Nucleus accumbens (tissue), 56 donors: ENCODE data around the gene LCP1.
A peak's percentile ranks its signal among the peaks of the same experiment; 100 is the strongest.
"Not testable (repeated sequence)": the region's sequence is repeated elsewhere in the genome, so short reads cannot be mapped to it uniquely, and the experiment has no call there.

Experiments used
- DNase-seq, 56 donors: peaks; one replicate each; lab custom pipeline; 2025; lab: John Stamatoyannopoulos, UW

Gene LCP1

DNA sequence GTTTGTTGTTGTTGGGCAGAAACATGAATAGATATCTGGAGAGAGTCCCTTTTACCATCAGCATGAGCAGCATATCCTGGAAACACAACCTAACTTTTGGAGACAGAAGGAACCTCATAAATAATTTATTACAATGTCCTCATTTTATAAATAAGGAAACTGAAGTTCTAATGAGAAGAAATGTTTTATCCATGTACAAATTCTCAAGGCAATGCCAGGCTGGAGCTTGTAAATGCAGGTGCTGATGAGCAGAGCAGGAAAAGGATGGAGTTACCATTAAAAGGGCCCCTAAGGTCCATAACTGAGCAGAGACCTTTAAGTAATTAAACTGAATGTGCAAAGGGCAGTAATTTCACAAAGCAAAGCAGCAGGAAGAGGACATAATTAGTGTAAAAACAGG, 17.3 kb downstream of the LCP1 start:
- DNase-seq = no peak

DNA sequence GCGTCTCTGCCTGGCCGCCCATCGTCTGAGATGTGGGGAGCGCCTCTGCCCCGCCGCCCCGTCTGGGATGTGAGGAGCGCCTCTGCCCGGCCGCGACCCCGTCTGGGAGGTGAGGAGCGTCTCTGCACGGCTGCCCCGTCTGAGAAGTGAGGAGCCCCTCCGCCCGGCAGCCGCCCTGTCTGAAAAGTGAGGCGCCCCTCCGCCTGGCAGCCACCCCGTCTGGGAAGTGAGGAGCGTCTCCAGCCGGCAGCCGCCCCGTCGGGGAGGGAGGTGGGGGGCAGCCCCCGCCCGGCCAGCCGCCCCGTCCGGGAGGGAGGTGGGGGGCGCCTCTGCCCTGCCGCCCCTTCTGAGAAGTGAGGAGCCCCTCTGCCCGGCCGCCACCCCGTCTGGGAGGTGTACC, 19.2 kb downstream of the LCP1 start:
- DNase-seq = not testable (repeated sequence)

DNA sequence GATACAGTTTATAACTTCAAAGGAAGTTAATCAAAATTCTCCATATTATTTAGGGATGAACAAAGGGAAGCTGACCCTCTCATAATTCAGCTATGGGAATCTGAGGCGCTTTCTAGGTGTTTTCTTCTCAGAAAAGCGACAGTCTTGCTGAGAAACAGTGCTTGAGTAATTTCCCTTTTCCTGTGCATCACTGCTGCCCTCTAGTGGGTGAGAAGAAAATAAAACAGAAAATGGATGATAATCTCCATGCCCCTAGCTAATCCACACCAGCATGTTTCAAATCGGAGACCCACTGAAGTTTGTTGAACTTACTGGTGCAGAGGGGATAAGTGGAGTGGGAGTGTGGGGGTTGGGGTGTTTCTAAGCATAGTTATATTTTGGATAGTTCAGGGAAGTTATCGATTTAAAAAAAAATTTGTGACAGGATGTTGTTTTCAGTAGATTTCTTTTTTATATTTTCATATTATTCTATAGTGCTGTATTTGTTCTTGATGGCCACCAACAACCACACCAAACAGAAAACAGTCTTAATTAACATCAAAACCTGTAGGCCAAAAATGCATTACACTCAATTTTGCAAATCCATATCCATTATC, 21.4 kb downstream of the LCP1 start:
- peak in 1 of 56 donors; percentile 11 for DNase-seq

DNA sequence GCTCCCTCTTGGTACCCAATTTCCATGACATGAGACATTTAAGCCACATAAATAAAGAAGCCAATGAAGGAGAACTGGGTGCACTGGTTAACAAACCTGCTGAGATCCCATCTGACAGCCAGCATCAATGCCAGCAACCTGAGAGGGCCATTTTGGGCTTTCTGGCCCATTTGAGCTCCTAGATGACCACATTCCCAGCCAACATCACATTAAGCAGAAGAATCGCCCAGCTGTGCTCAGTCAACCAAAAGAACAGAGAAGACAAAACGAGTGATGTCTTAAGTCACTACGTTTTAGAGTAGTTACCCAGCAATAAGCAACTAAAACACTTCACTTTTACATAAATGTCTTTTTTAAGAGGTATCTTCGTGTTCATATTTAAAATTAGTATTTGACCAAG, 21.9 kb downstream of the LCP1 start:
- no peak for DNase-seq

DNA sequence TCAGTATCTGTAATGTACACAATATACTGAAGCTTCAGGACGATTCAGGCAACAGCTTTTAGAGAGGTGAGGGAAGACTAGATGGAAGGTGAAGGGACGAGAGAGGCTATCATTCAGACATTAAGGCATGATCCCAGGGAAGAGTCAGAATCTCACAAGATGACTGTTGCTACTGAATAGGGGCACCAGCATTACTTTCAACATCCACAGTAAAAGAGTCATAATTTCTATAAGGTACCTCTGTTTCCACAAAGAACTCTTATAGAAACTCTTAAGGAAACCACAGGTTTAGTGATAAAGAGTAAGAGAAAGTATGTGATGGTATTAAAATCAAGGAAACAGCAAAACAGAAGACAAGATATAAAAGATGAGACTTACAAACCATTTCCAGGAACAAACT, 23.0 kb downstream of the LCP1 start:
- no peak for DNase-seq

DNA sequence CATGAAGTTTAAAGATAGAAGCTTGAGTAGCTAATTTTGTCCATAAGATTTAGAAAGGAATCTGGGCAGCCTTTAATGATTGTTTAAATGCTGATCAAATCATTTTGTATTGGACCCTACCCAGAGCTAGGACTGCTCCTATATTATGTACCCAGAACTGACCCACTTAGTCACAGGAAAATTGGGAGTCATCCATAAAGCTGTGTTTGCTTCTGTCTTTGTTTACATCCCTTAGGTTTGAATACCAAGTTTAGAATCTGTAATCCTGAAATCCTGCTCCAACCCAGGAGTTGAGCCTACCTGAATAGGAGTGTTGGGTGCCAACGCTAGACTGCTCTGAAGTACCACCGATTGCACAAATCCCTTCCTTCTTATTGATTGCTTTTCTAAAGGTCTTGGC, 23.8 kb downstream of the LCP1 start:
- no peak for DNase-seq

DNA sequence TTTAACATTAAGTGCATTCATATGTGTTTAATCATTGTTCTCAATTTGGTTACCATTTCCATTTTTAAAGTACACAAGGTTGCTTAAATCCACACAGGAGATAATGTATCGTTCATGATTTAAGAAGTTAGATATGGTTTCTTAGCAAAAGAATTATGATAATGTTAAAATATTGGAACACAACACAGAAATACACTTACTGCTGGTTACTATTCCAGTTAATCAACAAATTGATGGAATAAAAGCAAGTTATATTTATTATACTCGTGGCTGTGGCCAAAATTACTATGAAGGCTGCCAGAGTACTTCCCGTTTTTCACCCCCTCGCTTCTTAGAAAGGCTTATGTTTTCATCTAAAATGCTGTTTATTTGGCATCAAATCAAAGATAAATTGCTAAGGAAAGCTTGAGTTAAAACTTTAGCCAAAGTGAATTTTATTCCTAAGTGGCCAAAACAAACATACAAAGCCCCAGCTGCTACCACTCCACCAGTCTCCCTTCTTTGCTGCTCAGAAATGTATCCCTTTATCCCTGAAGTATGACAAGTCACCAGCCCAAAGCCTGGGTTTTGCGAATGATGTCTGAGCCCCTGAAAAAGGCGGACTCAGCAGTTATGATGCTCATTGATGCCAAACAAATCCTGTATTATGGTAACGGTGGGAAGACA, 27.7 kb downstream of the LCP1 start:
- no peak for DNase-seq

DNA sequence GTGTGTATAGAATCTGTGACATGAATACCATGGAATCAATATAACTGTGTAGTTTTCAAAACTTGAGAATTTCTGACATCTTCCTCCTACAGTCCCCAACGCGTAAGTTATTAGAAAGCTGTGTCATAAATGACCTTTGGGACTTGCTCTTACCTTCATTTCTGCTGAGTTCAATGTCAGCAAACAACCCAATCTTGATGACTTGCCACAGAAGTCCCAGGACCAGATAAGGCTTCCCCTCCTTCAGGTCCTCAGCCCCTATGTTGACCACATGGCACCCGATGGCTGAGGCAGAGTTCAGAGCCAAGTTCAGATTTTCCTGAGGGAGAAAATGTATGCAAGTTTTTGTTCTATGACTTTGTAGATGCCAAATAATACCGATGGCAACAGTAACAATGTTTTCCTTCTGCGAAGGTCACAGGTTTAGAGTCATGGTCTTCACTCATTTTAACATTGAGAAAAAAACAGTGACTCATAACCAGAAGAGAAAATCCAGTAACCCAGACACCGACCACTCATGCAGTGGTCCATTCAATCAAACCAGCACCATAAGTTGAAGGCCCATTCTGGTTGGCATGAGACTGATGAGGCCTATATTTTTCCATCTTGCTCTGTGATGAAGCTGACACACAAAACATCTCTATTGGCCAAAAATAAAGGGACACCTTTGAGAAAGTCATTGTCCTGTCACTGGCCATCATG, 29.2 kb downstream of the LCP1 start:
- no peak for DNase-seq

DNA sequence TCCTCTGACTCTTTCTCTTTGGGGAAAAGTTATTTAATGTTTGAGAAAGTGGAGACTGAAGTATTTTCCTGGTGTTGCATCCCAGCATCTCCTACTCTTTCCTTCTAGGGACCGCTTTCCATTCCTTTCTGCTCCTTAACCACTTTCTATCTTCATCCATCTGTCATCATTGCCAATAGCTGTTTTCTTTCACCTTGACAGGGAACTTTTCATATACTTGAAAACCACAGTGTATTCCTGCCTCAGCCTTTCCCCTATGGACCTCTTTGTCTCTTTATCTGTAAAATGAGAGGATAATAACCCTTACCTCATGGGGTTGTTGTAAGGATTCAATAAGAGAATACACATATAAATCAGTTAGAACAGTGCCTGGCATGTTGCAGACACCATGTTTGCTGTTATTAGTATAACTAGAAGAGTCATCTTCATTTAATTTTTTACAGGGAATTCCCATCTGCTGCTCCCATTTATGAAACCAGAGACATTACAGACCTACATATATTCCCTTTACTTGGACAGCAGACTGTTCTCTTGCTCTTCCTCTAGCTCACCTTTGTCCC, 31.8 kb downstream of the LCP1 start:
- no peak for DNase-seq

DNA sequence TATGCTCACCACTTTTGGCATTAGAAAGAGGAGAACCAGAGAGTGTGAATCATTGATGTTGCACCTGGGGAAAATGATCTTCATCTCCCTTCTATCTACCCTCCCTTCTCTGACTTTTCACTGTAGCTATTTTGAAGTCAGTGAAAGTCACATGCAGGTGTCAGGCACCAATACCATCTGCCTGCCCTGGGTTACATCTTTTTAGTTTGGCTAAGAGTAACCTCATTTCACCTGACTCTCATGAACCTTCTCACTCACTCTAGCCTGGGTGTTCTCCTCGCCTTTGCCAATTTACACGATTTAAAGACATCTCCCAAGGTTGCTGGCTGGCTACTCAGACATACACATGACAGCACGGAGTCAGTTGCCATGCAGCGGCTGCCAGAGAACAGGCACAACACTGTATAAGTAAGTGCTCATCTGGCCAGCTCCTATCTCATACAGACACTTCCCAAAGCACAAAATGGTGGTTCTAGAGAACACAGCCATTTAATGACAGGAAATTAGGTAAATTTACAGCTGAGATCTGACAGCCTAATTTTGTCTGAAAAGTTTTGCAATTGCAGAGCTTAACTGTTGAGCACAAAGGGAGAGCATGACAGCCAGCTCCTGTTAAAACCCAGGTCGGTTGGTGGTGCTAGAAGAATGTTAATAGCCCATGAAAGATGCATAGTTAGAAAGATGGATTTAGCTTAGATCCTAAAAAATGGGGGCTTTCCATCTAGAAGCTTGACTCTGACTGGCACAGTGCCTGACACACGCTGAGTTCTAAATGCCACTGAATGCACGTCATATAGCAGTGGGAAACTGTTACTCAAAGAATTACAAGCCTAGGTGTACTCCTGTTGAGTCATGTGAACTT, 32.5 kb downstream of the LCP1 start:
- no peak for DNase-seq

DNA sequence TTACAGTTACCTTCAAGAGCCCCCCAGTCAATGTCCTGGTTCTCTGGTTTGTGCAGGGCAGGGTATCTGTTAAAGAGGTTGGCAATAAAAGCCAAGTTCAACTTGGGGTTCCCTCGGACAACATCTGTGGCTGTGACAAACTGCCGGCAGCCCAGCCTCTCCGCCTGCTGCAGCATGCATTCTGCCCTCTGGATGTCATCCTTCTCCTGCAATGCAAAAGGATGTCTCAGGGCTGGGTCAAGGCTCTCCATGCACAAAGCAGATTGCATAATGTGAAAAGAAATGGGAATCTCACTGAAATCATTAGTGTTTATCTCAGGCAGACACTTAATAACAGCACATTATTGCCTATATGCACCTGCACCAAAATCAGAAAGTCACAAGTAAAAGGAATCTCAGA, 35.1 kb downstream of the LCP1 start:
- DNase-seq = peak in 20 of 56 donors; percentile 4 to 51 (median 15)

DNA sequence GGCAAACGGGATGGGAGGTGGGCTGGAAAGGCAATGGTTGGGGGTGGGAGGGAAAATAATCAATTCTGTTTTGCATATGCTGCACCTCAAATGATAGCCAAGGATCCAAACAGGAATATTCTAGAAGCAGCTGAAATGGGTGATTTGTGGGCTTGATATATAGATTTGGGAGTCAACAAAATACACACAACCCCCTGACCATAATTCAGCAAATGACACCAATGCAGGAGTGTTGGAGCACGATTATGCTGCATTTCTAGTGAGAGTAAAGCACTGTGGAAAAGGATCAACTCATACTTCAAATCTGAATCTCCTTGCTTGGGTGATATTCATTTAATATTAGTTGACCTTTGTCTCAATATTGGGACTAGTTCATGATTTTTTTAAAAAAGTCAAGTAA, 36.0 kb downstream of the LCP1 start:
- DNase-seq = no peak

DNA sequence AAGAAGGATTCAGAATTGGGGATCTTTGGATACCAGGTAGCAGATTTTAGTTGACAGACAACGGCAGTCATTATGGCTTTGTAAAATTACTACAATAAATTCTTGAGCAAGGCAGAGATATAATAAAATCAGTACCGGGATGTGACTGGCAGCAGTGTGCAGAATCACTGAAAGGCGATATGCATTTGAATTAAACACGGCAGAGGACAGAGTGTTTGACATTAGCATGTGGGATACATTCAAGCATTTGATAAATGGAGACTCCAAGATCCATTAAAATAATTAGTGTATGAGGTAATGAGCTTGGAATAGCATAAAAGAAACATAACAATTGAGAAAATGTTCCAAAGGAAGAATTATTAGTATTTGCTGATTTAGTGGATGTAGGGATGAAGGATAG, 36.8 kb downstream of the LCP1 start:
- DNase-seq = no peak

DNA sequence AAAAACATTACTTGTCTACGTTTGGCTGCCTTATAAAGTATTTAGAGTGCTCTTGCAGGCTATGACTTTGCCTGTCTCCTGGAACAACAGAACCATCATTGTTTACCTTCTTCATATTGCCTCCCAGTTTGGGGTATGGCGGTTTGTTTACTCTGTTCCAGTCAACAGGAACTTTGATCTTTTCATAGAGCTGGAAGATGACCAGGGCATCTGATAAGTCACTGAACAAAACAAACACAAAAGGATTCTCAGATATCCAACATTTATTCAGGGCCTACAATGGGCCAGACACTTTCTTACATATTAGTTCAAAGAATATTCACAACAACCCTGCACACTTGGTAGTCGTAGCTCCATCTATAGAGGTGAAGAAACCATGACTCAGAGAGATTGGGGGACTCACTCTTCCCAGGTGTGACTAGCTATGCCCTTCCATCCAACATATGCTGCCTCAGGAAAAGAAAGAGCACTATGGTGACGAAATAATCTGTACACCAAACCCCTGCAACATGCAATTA, 38.7 kb downstream of the LCP1 start:
- no peak for DNase-seq

DNA sequence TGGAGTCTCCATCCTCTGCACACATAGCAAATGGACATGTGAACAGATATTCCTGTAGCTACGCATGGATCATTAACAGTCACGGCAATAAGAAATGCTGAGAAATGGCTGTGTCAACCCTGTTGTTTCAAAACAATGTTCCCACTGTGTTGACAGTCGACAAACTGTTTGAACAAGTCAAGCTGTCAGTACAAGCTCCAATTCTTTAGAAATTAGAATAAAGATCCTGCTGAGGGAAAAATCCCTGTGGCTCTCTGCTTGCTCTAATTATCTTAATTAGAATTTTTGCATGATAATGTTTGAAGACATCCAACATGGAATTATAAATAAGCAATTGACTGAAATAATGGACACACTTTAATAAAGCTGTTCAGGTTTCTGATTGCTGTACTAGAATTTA, 39.2 kb downstream of the LCP1 start:
- DNase-seq = no peak

DNA sequence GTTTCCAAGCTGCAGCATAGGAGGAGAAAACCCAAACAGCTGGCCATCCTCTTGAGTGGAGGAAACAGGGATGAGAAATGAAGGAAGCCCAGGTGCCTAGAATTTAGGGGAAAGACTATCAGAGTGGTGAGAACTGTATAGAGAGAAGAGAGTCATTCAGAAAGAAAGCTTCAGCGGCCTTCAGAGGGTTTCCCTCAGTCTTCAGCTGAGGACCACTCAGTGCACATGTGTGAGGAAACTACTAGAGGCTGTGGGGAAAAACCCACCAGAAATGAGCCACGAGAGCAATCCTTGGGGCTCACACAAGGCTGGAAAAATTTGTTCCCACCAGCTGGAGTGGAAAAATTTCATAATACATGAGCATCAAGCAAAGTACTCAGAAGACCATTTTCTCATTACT, 41.9 kb downstream of the LCP1 start:
- DNase-seq = no peak

DNA sequence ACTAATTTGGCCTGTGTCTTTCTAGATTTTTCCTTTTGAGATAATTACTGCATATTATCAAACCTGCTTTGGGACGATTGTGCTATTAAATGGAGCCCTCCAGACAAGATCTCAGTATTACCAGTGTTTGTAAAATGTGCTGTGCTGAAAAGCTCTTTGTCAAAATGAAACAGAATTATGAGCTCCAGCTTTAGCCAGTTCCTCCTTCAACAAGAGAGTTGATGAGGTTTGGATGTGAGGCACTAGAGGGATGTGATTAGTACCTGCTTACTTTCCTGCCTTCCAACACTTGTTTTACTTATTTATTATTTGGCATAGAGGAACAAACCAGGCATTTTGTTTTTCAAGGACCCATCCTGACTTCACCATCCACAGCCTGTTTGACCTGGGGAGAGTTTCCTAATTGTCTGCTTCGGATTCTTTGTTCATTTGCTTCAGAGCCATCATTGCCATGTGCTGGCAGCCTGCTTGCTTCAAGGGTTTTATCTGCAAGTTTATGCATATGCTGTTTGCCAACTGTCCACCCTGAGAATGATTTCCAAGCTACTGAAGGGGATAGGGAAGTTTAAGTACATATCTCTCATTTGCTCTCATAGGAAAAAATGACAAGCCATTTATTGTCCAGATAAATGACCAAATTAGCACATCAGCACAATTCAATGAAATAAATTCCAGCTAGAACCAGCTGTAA, 44.2 kb downstream of the LCP1 start:
- no peak for DNase-seq

DNA sequence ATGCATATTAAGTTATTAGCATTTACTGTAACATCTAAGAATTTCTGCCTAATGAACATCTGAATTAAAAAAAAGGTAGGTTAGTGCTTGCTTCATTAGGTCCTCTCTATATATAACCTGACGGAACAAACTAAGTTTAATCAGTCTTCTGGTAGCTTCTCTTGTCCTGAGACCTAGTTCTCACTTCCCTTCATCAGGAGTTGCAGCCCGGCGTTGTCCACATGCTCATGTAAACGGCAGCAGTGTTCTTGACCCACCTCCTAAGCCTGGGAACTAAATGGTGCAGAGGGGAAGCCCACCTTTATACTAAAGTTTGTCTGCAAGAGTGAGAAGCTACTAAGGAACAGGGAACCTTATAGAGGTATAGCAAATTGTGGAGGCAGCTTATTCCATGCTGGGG, 45.3 kb downstream of the LCP1 start:
- no peak for DNase-seq

DNA sequence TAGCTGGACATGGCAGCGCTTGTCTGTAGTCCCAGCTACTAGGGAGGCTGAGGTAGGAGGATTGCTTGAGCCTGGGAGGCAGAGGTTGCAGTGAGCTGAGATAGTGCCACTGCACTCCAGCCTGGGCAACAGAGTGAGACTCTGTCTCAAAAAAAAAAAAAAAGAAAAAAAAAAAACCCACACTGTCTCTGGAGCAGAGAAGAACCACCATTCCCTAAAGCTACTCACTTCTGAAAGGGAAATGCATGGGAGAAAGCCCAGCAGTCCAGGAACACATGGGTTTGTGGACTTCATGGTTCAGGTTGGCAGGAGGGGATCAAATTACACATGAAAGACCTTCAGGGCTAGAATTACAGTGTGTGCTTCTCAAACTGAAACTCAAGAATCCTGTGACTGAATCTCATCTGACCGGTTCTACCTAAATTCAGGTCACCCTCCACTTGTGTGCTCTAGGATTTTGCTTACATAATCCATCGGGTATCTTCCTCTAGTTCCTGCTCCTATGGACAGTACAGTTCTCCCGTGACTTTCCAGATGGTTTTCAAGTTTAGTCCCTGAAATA, 46.9 kb downstream of the LCP1 start:
- DNase-seq = no peak

DNA sequence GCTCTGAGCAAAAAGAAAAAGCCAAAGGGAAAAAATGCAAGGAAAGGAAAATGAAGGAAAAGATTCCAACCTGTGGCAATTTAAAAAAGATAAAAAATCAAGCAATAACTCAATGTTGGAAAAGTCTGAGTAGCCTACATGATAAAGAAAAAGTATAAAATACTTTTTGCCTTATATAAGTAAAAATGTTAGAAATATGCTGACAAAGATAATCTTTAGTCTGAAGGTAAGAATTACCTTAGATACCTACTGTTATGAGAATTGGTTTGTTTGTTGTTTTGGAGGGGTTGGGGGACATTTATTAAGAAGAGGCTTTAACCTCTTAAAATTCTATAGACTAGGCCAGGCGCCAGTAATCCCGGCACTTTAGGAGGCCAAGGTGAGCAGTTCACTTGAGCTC, 47.5 kb downstream of the LCP1 start:
- DNase-seq = no peak
